Renal pelvis (tissue), 4 donors: ENCODE data around the gene NHLRC1. TPM values are rescaled to one million over a fixed set of nuclear protein-coding genes. Genes with fewer than 3 reads are reported as not detected.

Experiments used
- DNase-seq: peaks from one replicate; pipeline ENCODE4 v3.0.0-alpha.2; 2013
- polyA plus RNA-seq, 3 donors: library from polyadenylated mRNA; unstranded; fragments of 120-200 nt; gene quantifications; one replicate each; pipeline ENCODE4 v1.2.1, GENCODE V29; 2013; ENCODE audit not compliant: insufficient read length in 3 of 3

The NHLRC1 gene
- polyA plus RNA-seq, 3 donors: 1.6 to 2.3 (median 2.3) TPM

GRCh38 chr6:18142591-18142861 lies 20.0 kb upstream of the NHLRC1 start:
- DNase-seq: no peak

- DNase-seq: no peak
These were observed 19.5 kb upstream of the NHLRC1 start for GRCh38 chr6:18141805-18142590.

GRCh38 chr6:18139935-18140621 lies 17.6 kb upstream of the NHLRC1 start:
- DNase-seq: no peak

DNA sequence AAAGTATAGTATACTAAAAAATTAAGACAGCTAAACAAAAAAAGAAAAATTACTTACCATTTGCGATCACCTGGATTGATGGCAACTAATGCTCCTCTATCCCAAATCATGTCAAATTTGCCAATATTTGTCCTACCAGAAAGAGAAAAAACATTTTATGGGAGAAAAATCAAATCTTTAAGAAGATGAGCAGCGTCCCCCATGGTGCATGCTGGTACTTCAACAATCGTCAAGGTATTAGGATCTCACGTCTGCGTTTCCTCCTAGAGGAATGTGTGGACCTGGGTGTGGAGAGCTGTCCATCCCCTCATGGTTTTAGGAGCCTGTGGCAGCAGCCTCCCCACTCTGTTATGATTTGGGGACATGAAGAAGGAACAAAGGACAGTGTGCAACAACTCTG lies 16.4 kb upstream of the NHLRC1 start:
- no peak for DNase-seq

DNA sequence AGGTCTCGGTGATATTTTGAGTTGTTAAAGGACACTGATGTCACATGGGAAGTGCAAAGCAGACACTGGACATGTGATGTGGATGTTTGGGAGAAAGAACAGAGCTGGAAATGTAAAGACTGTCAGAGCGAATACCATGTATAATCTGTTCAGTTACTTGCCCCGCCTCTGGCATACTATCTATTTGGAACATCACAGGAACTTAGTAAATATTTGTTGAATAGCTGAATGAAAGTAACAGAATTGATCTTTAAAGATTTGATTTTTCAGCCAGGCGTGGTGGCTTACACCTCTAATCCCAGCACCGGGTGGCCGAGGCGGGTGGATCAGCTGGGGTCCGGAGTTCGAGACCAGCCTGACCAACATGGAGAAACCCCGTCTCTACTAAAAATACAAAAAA lies 13.8 kb upstream of the NHLRC1 start:
- no peak for DNase-seq

DNA sequence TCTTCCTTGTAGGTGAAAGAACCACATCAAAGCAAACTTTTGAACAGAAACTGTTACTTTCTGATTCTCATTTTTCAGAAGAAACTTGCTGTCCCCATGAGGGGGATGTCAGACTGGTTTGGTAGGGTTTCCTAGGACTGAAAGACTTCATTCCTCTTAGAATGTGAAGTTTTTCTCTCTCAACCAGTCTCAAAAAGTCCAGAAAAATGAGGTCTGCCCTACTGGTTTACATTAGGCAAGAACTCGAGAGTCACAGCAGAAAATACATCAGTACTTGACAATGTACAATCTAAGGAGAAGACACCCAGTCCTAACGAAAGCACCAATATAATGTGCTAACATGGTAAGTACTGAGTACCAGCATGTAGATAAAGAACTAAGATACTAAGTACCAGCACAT lies 12.7 kb upstream of the NHLRC1 start:
- no peak for DNase-seq

DNA sequence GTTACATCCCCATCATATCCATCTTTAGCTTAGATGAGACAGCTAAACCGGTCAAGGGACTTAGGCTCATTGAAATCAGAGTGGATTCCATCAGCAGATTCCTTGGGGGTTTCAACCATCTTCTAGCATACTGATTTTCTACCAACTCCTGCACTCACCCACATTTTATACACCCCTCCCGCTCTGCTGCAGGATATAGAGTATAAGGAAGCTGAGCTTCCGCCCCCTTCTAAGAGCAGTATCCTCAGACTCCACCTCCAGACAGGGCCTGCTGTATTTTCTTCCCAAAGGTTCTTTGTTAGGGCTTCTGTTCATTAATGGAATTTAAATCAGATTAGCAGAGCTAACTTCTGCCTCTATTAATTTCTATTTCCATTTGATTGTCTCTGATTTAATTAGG lies 9.9 kb upstream of the NHLRC1 start:
- no peak for DNase-seq

- DNase-seq: no peak
These were observed 3.6 kb upstream of the NHLRC1 start for GRCh38 chr6:18126121-18126520.

DNA sequence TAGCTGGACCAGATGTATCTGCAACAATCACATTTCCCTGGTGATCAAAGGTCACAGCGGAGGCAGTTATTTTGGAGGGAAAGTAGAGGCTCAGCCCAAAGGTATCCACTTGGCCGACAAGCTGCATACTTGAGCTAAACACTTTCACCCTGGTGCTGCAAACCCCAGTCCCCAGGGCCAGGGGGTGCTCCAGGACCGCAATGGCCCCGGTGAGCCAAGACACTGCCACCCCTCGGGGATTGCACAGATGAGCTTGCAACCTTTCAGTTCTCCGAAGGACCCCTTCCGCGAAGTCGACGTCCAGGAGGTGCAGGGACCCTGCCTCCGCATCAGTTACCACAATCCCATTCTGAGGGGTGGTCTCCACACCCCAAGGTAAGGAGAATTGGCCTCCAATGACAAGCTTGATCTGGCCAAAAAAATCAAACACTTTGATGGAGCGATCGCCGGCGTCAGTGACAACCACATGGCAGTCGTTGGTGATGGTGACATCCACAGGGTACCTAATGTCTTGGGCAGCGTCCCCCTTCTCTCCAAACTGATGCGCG lies 823 bp downstream of the NHLRC1 start:
- DNase-seq: no peak

- no peak for DNase-seq
These were observed 3.2 kb downstream of the NHLRC1 start for GRCh38 chr6:18119236-18119635.

- DNase-seq: no peak
These were observed 4.1 kb downstream of the NHLRC1 start for GRCh38 chr6:18118330-18118729.

GRCh38 chr6:18117136-18117535 lies 5.3 kb downstream of the NHLRC1 start:
- no peak for DNase-seq

DNA sequence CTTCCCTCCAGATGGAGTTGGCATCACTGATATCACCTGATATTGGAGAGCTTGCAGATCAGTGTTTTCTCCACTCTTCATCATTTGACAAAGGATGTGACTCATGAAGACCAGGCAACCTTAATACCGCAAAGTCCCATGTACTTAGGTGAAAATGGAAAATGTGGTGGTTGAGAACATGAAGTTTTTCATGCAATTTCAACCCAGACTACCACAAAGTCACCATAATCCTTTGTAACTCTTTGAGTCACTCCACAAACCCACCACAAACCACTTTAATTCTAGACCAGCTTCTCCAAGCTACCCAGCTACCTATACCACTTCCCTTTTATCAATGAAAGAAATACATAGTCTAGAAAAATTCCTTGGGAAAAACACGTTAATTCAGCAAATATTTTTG lies 7.1 kb downstream of the NHLRC1 start:
- no peak for DNase-seq

DNA sequence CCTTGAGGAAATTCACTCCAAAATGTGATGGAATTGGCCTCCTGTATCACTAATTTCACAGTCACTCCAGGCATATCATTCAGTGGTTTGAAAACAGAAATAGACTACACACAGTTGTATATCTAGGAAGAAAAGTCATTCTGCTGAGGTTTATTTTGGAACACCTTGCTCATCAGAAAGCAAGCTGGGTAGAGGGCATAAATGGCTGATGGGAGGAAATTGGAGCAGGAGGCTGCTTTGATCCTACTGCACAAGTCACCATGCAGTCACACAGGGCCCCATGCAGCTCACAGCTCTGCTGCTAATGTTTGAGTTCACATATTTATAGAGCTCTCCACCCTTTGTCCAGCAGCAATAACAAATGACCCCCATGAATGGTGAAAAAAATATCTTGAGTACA lies 12.3 kb downstream of the NHLRC1 start:
- DNase-seq: no peak

- DNase-seq: no peak
These were observed 15.4 kb downstream of the NHLRC1 start for GRCh38 chr6:18107061-18107460.

DNA sequence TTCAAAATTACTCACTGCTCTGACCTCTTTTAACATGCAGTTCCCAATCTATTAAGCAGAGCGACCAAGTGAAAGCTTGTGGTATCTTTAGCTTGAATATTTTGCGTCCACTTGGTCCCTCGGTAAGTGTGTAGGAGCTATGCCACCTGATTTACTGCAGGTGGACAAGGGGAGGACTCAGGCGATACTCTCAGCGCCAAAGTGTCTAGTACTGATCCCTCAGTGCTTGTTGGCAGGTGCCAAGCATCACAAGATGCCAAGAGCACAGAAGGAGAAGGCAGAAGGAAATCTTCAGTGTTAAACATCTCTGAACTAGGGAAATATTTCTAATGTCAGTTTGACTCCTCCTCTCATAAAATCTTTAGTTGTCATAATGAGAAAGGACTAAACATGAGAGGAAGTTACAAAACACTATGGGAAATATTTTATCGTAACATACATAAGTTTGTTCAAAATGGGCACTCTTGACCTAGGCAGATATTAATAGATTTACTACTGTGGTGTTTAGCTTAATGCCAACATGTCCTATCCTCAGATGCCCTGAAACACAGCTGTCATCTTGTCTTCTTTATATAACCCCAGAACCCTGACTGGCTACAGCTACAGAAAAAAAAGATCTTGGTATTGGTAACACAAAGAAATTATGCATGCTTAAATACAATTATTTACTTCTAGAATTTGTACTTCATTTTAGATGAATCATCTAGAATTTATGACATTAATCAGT lies 19.5 kb downstream of the NHLRC1 start:
- no peak for DNase-seq

DNA sequence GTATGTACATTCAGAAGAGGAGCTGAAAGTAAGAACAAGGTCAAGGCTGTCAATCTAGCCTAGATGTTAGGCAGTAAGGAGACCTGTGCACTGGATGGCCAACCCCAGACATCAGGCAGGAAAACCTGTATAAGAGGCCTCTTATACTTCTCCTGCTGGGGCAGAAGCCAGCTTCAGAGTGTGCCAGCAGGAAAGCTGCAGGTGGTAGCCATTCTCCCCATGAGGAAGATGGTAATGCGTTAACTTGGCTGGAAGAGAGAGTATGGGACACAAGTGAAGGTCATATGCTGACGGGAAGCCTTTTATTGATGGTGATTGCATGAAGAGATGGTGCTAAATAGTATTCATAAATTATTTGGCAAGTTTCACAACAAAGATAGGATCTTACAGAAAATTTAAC lies 20.6 kb downstream of the NHLRC1 start:
- DNase-seq: no peak

DNA sequence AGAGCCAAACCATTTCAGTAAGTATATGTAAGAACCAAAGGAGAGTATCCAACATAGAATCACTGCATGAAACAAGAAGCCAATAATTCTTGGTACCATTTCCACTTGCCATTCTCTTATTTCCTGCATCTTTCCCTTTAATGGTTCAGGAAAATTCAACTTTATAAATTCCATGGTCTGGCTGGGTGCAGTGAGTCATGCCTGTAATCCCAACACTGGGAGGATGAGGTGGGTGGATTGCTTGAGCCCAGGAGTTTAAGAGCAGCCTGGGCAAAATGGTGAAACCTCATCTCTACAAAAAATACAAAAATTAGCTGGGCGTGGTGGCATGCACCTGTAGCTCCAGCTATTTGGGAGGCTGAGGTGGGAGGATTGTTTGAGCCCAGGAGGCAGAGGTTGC lies 21.2 kb downstream of the NHLRC1 start:
- DNase-seq: no peak

DNA sequence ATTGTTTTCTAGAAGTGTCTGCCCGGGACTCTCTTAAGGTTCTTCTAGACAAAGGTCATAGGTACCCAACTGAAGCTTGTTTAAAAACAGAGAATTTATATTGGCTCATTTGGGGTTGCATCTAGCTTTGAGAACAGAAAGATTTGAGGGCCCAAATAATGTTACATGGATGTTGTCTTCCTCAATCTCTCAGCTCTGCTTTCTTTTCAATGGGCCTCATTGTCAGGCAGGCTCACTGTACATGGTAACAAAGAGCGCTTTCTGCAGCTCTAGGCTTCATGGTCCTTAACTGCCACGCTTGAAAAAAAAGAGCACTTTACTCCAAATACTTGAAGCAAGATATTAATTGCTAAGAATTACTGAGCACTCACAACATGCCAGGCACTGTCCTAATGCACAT lies 22.2 kb downstream of the NHLRC1 start:
- DNase-seq: no peak

- DNase-seq: no peak
These were observed 23.0 kb downstream of the NHLRC1 start for GRCh38 chr6:18099511-18099910.

- DNase-seq: no peak
These were observed 26.1 kb downstream of the NHLRC1 start for GRCh38 chr6:18096423-18096822.

- DNase-seq: no peak
These were observed 31.1 kb downstream of the NHLRC1 start for GRCh38 chr6:18091382-18091781.

DNA sequence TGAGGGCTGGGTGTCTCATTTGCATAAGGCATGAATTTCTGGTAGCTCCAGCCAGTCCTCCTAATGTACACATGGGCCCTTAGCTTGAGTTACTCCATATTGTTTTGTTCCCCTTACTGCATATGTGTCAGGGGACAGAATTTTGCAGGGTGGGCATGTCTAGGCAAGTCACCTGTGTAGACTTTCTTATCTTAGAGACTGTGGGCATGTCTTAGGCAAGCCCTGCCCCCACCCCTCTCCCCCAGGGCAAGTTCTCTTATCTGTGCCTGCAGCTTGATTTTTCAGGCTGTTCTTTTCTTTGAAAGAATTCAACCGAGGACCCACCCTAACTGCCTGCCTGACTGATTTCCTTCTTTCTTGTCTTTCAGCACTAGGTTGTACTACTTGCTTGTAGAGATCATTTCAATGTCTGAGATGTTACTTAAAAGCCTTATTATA lies 32.1 kb downstream of the NHLRC1 start:
- no peak for DNase-seq
